NB4 (cell line): ENCODE data around the gene ZNF318.
A peak's percentile ranks its signal among the peaks of the same experiment; 100 is the strongest.
"Not testable (repeated sequence)": the region's sequence is repeated elsewhere in the genome, so short reads cannot be mapped to it uniquely, and the experiment has no call there.

ENCODE experiments used
- DNase-seq: peaks from one replicate; pipeline ENCODE4 v3.0.0; 2010; ENCODE audit warnings: low read depth
- H3K4me3 ChIP-seq: one replicate; pipeline ENCODE4 v1.5.1; 2011; ENCODE audit warnings: mild to moderate bottlenecking, low read depth, low read length, moderate library complexity
- CTCF ChIP-seq: IDR thresholded peaks from one replicate; pipeline ENCODE4 v1.5.1; 2012; ENCODE audit warnings: low read depth, low read length
- MYC ChIP-seq: IDR thresholded peaks from 2 replicates; pipeline ENCODE4 v1.6.1; 2011; ENCODE audit warnings: low read depth, low read length
- POLR2A ChIP-seq: IDR thresholded peaks from 2 replicates; pipeline ENCODE4 v1.6.1; 2011; ENCODE audit warnings: mild to moderate bottlenecking; ENCODE audit not compliant: insufficient read length; ENCODE audit errors: extremely low read depth
- TF ChIP-seq, protein P1 (sequence below): IDR thresholded peaks from 2 replicates; pipeline ENCODE4 v1.6.1; 2011; ENCODE audit warnings: low read depth, low read length

Gene ZNF318

DNA sequence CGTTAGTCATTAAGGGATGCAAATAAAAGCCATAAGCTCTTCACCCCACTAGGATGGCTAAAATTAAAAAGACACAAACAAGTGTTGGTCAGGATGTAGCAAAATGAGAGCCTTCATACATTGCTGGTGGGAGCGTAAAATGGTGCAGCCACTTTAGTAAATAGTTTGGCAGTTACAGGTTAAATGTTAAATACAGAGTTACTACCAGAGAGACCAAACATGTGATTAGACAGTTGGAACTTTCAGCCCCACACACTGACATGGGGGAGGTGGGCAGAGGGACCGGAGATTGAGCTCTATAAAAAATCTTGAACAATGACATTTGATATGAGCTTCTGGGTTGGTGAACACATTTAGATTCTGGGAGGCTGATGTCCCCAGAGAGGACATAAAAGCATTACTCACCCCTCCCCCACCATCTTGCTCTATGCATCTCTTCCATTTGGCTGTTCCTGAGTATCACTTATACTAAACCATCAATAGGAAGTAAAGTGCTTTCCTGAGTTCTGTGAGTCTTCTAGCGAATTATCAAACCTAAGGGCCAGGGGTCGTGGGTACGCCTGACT, 20.4 kb upstream of the ZNF318 start:
- H3K4me3 ChIP-seq, result no peak overlapping the region
- no peak for DNase-seq
- no peak for TF ChIP-seq MYC
- TF ChIP-seq, protein P1, sequence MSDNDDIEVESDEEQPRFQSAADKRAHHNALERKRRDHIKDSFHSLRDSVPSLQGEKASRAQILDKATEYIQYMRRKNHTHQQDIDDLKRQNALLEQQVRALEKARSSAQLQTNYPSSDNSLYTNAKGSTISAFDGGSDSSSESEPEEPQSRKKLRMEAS, result no peak
- no peak for TF ChIP-seq POLR2A
- no peak for TF ChIP-seq CTCF

DNA sequence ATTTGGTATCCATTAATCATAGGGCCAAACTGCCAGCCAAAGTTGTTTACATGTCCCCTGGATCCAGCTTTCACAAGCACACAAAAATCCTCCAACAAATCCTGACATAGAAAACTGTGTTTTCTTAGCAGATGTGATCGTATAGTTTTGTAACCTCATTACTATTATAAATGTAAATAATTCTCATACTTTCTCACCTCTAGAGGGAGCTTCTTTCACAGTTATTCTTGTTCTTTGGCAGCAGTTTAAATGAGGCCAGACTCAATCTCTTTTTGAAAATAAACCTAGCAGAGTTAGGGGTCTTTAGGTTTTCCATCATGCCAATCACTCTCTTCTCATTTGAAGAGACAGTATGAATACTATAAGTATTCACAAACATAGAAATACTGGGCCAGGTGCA, 17.0 kb upstream of the ZNF318 start:
- H3K4me3 ChIP-seq, result no peak overlapping the region
- DNase-seq, result peak; percentile 44
- TF ChIP-seq CTCF, result peak; percentile 6
- no peak for TF ChIP-seq POLR2A

DNA sequence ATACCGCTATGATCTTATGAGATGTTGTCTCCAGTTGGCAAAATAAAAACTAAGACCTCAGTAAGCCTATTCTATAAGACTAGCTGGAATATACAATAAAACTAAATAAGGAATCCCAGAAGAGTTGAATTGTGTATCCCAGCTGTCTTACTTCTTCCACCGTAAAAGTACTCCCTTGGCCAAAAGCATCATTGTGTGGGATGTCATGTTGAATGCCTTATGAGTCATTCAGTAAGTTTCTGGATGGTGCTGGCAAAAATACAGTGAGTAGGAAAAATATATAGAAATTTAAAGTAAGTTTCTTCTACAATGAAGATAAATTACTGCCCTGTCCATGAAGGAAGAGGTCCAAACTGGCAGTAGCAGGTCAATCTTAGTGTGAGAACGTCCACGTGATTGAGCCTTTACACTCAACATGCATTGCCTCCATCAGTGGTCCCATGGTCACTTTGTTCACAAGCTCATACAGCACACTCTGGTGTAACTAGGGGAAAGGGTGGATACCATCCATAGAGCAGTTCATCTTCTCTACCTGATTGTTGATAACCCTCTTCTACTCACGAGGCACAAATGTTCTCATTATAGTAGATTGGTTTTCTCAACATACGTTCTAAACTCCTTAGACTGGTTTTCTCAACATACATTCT, 13.7 kb upstream of the ZNF318 start:
- no peak overlapping the region for H3K4me3 ChIP-seq
- TF ChIP-seq CTCF, result no peak
- no peak for TF ChIP-seq MYC
- TF ChIP-seq, protein P1, result no peak
- no peak for TF ChIP-seq POLR2A
- no peak for DNase-seq

- DNase-seq, H3K4me3 ChIP-seq: not testable (repeated sequence)
Measured at GRCh38 chr6:43380858-43381257, 11.4 kb upstream of the ZNF318 start.

GRCh38 chr6:43378631-43379030, 9.2 kb upstream of the ZNF318 start:
- H3K4me3 ChIP-seq, result no peak overlapping the region
- TF ChIP-seq CTCF (no peak), POLR2A (no peak), MYC (no peak)
- TF ChIP-seq, protein P1, result no peak
- no peak for DNase-seq

DNA sequence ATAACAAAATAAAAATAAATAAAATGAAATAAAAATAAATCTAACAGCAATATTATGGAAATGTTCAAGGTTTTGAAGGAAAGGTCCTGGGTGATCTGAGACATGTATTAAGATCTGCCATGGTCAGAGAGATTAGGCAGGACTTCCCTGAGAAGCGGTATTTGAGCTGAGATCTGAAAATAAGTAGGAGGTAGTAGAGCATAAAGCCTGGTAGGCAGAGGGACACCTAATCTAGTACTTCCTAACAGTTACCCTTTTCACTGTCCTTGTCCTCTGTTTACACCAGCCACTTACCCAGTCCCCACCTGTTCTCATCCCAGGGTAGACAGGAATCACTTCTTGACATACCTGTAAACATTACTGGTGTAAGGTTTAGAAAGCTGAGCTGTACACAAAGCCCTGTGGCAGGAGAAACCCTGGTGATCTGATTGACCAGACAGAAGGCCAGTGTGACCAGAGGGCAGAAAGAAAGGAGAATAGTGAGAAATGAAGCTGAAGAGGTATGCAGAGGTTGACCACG, 8.3 kb upstream of the ZNF318 start:
- H3K4me3 ChIP-seq, result no peak overlapping the region

More for the DNA sequence above, 8.3 kb upstream of the ZNF318 start:
- TF ChIP-seq POLR2A (no peak), CTCF (no peak), MYC (no peak)
- TF ChIP-seq, protein P1, result no peak
- no peak for DNase-seq
